Gastroesophageal sphincter (tissue), 4 donors: ENCODE measurements around the gene PKD2. TPM values are rescaled to one million over a fixed set of nuclear protein-coding genes. Genes with fewer than 3 reads are reported as not detected.

ENCODE experiments used
- ATAC-seq: fragments of 150-250 bp; one replicate; pipeline ENCODE4 v1.9.1; 2016; ENCODE audit warnings: mild to moderate bottlenecking, moderate library complexity
- H3K27ac ChIP-seq, 4 donors: fragments of 200-600 bp; sonication (generic) in 3 of 4; 1 replicate in 3 of 4; 2 replicates in 1 of 4; pipeline ENCODE4 v1.5.1; 2016 to 2019
- H3K27me3 ChIP-seq: fragments of 200-600 bp; sonication (generic); one replicate; pipeline ENCODE4 v1.5.1; 2019
- H3K36me3 ChIP-seq, 2 donors: fragments of 200-600 bp; sonication (generic); one replicate each; pipeline ENCODE4 v1.5.1; 2019; ENCODE audit warnings: control low read depth in 1 of 2
- H3K4me1 ChIP-seq, 3 donors: fragments of 200-600 bp; sonication (generic); 1 replicate in 2 of 3; 2 replicates in 1 of 3; pipeline ENCODE4 v1.5.1; 2016 to 2019; ENCODE audit warnings: control low read depth in 2 of 3
- H3K4me3 ChIP-seq, 2 donors: fragments of 200-600 bp; sonication (generic); one replicate each; pipeline ENCODE4 v1.5.1; 2019; ENCODE audit warnings: mild to moderate bottlenecking in 1 of 2, moderate library complexity in 1 of 2
- H3K9me3 ChIP-seq, 3 donors: fragments of 200-600 bp; sonication (generic); one replicate each; pipeline ENCODE4 v1.5.1; 2017 to 2019; ENCODE audit warnings: control low read depth in 2 of 3
- CTCF ChIP-seq, 4 experiments: fragments of 200-600 bp in 2 of 4; fragments of 450-650 bp in 2 of 4; sonication (generic) in 1 of 4; IDR thresholded peaks; one replicate each; pipeline ENCODE4 v1.5.1; 2017 to 2019; ENCODE audit warnings: antibody characterized with exemption in 4 of 4, mild to moderate bottlenecking in 2 of 4, moderate library complexity in 2 of 4
- EP300 ChIP-seq: sonication (generic); formaldehyde crosslinking; IDR thresholded peaks from one replicate; pipeline ENCODE4 v1.6.1; 2017; ENCODE audit warnings: antibody characterized with exemption, mild to moderate bottlenecking
- POLR2A ChIP-seq, 2 donors: fragments of 450-650 bp; IDR thresholded peaks; one replicate each; pipeline ENCODE4 v1.6.1; 2017; ENCODE audit warnings: antibody characterized with exemption in 2 of 2, mild to moderate bottlenecking in 2 of 2, moderate library complexity in 1 of 2
- POLR2AphosphoS5 ChIP-seq: sonication (generic); formaldehyde crosslinking; IDR thresholded peaks from one replicate; pipeline ENCODE4 v1.6.1; 2017; ENCODE audit warnings: antibody characterized with exemption
- WGBS, 2 donors: methylation state at CpG; one replicate each; pipeline ENCODE4 v1.1.5; 2018; ENCODE audit warnings: low coverage in 1 of 2; 5-methylcytosine and 5-hydroxymethylcytosine counted together
- total RNA-seq, 4 donors: library from RNA; depleted of rRNA; stranded (reverse); fragments of >200 nt; gene quantifications; one replicate each; pipeline ENCODE4 v1.1.0, GENCODE V29; 2016

The PKD2 gene
- total RNA-seq, 4 donors from 2014 or later = 84.5 to 125 (median 117) TPM

GRCh38 chr4:88010966-88011365, 3.5 kb downstream of the PKD2 start:
- H3K27me3 ChIP-seq = no peaks in the 10 kb centered on the region
- WGBS, 2 donors = 17 to 32% methylated on average over 2 of the region's 2 CpGs
- TF ChIP-seq CTCF (IDR thresholded peaks at IDR 0.05) = no peak
- TF ChIP-seq POLR2A (IDR thresholded peaks at IDR 0.05) = no peak
- TF ChIP-seq EP300 = no peak
- TF ChIP-seq POLR2AphosphoS5 = no peak
- H3K9me3 ChIP-seq = no peaks in the 10 kb centered on the region
- peak overlapping the region in 1 of 2 donors; percentile 99 for H3K4me3 ChIP-seq
- ATAC-seq = no peak
- H3K36me3 ChIP-seq = no peaks in the 10 kb centered on the region
- peak overlapping the region in 3 of 4 donors; percentile 21 to 57 (median 50) for H3K27ac ChIP-seq
- peaks cover 13 to 85% (median 18%) of the 10 kb centered on the region in 3 donors for H3K4me1 ChIP-seq

GRCh38 chr4:88012647-88013046, 5.2 kb downstream of the PKD2 start:
- Histone ChIP-seq H3K9me3 (no peaks in the 10 kb centered on the region), H3K27me3 (no peaks in the 10 kb centered on the region), H3K4me3 (no peak overlapping the region), H3K27ac (no peak overlapping the region), H3K36me3 (no peaks in the 10 kb centered on the region), H3K4me1 (peaks cover 16 to 92% (median 27%) of the 10 kb centered on the region in 3 donors)
- TF ChIP-seq EP300 = no peak
- no peak for TF ChIP-seq POLR2AphosphoS5
- TF ChIP-seq POLR2A (IDR thresholded peaks at IDR 0.05) = no peak
- TF ChIP-seq CTCF (IDR thresholded peaks at IDR 0.05) = no peak
- WGBS, 2 donors = 82 to 85% methylated on average over 3 of the region's 3 CpGs
- no peak for ATAC-seq

- Histone ChIP-seq H3K27ac (peak overlapping the region; percentile 87 to 100 (median 91)), H3K9me3 (no peaks in the 10 kb centered on the region), H3K4me3 (no peak overlapping the region), H3K27me3 (no peaks in the 10 kb centered on the region), H3K4me1 (peaks cover 30 to 98% (median 34%) of the 10 kb centered on the region in 3 donors), H3K36me3 (no peaks in the 10 kb centered on the region)
- ATAC-seq = no peak
- 85 to 90% methylated on average over 3 of the region's 3 CpGs for WGBS, 2 donors
- TF ChIP-seq POLR2AphosphoS5 = no peak
These were observed 7.0 kb downstream of the PKD2 start for GRCh38 chr4:88014386-88014905.

GRCh38 chr4:88015659-88016295, 8.3 kb downstream of the PKD2 start:
- Histone ChIP-seq H3K4me3 (no peak overlapping the region), H3K27me3 (no peaks in the 10 kb centered on the region), H3K4me1 (peaks cover 28 to 98% (median 33%) of the 10 kb centered on the region in 3 donors), H3K9me3 (no peaks in the 10 kb centered on the region), H3K36me3 (peaks cover 0 to 12% of the 10 kb centered on the region in 2 donors), H3K27ac (peak overlapping the region; percentile 87 to 100 (median 91))
- WGBS, 2 donors = 43 to 45% methylated on average over 6 to 7 of the region's 10 CpGs
- TF ChIP-seq CTCF (IDR thresholded peaks at IDR 0.05) (no peak), POLR2AphosphoS5 (no peak), EP300 (no peak), POLR2A (IDR thresholded peaks at IDR 0.05) (no peak)
- ATAC-seq = no peak

- WGBS, 2 donors = 11 to 38% methylated on average over 4 to 6 of the region's 7 CpGs
- ATAC-seq = peak; percentile 95
- Histone ChIP-seq H3K27ac (peak overlapping the region; percentile 87 to 100 (median 91)), H3K36me3 (peaks cover 0 to 22% of the 10 kb centered on the region in 2 donors), H3K9me3 (no peaks in the 10 kb centered on the region), H3K27me3 (no peaks in the 10 kb centered on the region), H3K4me3 (no peak overlapping the region), H3K4me1 (peaks cover 35 to 95% (median 47%) of the 10 kb centered on the region in 3 donors)
- no peak for TF ChIP-seq POLR2A (IDR thresholded peaks at IDR 0.05)
- TF ChIP-seq POLR2AphosphoS5 = peak; percentile 95
These were observed 10.3 kb downstream of the PKD2 start for GRCh38 chr4:88017516-88018297.
